ENCODE measurements around the gene QPRT.

DNA sequence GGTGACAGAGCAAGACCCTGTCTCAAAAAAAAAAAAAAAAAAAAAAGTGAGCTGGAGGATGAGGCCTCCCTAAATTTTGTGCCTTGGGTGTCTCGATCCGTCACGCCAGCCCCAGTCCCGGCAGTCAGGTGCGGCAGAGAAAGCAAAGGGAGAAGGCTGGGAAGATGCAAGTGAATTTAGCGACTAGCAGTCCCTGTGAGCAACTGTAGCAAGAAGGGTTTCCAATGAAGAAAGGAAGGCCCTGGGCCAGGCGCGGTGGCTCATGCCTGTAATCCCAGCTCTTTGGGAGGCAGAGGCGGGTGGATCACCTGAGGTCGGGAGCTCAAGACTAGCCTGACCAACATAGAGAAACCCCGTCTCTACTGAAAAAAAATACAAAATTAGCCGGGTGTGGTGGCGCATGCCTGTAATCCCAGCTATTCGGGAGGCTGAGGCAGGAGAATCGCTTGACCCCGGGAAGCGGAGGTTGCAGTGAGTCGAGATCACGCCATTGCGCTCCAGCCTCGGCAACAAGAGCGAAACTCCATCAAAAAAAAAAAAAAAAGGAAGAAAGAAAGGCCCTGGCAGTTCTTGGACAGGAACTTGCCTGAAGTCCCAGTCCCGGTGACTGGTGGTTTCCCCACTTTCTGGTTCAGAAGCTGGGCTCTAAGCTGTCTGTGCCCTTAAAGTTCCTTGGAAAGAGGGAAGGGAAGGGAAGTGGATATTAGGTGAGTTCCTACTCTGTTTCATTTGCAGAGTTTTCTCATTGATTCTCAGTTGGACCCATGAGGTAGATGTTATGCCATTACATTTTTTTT lies 1.8 kb upstream of the QPRT start:
- TF ChIP-seq, protein P1, sequence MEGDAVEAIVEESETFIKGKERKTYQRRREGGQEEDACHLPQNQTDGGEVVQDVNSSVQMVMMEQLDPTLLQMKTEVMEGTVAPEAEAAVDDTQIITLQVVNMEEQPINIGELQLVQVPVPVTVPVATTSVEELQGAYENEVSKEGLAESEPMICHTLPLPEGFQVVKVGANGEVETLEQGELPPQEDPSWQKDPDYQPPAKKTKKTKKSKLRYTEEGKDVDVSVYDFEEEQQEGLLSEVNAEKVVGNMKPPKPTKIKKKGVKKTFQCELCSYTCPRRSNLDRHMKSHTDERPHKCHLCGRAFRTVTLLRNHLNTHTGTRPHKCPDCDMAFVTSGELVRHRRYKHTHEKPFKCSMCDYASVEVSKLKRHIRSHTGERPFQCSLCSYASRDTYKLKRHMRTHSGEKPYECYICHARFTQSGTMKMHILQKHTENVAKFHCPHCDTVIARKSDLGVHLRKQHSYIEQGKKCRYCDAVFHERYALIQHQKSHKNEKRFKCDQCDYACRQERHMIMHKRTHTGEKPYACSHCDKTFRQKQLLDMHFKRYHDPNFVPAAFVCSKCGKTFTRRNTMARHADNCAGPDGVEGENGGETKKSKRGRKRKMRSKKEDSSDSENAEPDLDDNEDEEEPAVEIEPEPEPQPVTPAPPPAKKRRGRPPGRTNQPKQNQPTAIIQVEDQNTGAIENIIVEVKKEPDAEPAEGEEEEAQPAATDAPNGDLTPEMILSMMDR (IDR thresholded peaks at IDR 0.05) = no peak
- TF ChIP-seq EZH2 (IDR thresholded peaks at IDR 0.05; ENCODE audit: borderline replicate concordance, insufficient read depth, low read depth, low read length, poor library complexity, severe bottlenecking) = no peak

All from B cell (primary cell).